PC-9 (cell line): Measurements from ENCODE around the gene LAMA5. TPM values are rescaled to one million over a fixed set of nuclear protein-coding genes. Genes with fewer than 3 reads are reported as not detected.

Experiments used
- BruUV-seq: library from RNA; stranded (reverse); fragments of 400-500 nt; replicated peaks from 2 replicates; lab custom pipeline; 2021; lab: Mats Ljungman, UMichigan
- CTCF ChIA-PET: fragments of 300-600 bp; sonication (Branson Sonifier 250); formaldehyde crosslinking; loops from one replicate; lab custom pipeline; 2022; ENCODE audit warnings: antibody characterized with exemption; lab: Charles Lee
- POLR2A ChIA-PET: fragments of 300-600 bp; sonication (Branson Sonifier 250); formaldehyde crosslinking; loops from one replicate; lab custom pipeline; 2022; ENCODE audit warnings: antibody characterized with exemption; ENCODE audit not compliant: unreplicated experiment; lab: Charles Lee
- DNase-seq, 2 experiments: peaks; one replicate each; pipeline versions ENCODE4 v3.0.0 to v3.0.0-alpha.2; 2015 to 2022; ENCODE audit warnings: mixed read lengths in 1 of 2
- H2AFZ ChIP-seq: fragments of 200-600 bp; sonication (generic); 2 replicates; pipeline ENCODE4 v1.8.1; 2017; ENCODE audit warnings: antibody characterized with exemption
- H3F3A ChIP-seq: fragments of 200-600 bp; sonication (generic); 2 replicates; pipeline ENCODE4 v1.8.1; 2017; ENCODE audit warnings: antibody characterized with exemption, mild to moderate bottlenecking, low read depth; ENCODE audit not compliant: insufficient read depth
- H3K27ac ChIP-seq: fragments of 200-600 bp; sonication (generic); 2 replicates; pipeline ENCODE4 v1.6.1; 2016; ENCODE audit warnings: mixed run types
- H3K27me3 ChIP-seq: fragments of 200-600 bp; sonication (generic); 2 replicates; pipeline ENCODE4 v1.6.1; 2016; ENCODE audit warnings: low read depth, mixed run types; ENCODE audit not compliant: insufficient read depth
- H3K36me3 ChIP-seq: fragments of 200-600 bp; sonication (generic); 2 replicates; pipeline ENCODE4 v1.6.1; 2016; ENCODE audit warnings: low read depth, mixed run types
- H3K4me1 ChIP-seq: fragments of 200-600 bp; sonication (generic); replicated peaks from 2 replicates; pipeline ENCODE4 v1.6.1; 2016; ENCODE audit warnings: mixed run types; ENCODE audit not compliant: insufficient read depth
- H3K4me2 ChIP-seq: fragments of 200-600 bp; sonication (generic); 2 replicates; pipeline ENCODE4 v1.6.1; 2017; ENCODE audit warnings: mixed run types
- H3K4me3 ChIP-seq: fragments of 200-600 bp; sonication (generic); 2 replicates; pipeline ENCODE4 v1.6.1; 2016; ENCODE audit warnings: mixed run types
- H3K79me2 ChIP-seq: fragments of 200-600 bp; sonication (generic); 2 replicates; pipeline ENCODE4 v1.6.1; 2017; ENCODE audit warnings: low read depth, mixed run types
- H3K9me2 ChIP-seq: fragments of 200-600 bp; sonication (generic); 2 replicates; pipeline ENCODE4 v1.8.1; 2017; ENCODE audit warnings: mild to moderate bottlenecking; ENCODE audit not compliant: insufficient read depth
- H3K9me3 ChIP-seq: fragments of 200-600 bp; sonication (generic); 2 replicates; pipeline ENCODE4 v1.8.1; 2016; ENCODE audit warnings: low read depth; ENCODE audit not compliant: insufficient read depth
- H4K20me1 ChIP-seq: fragments of 200-600 bp; sonication (generic); 2 replicates; pipeline ENCODE4 v1.8.1; 2017; ENCODE audit not compliant: insufficient read depth
- EZH2 ChIP-seq: fragments of 200-600 bp; sonication (generic); IDR thresholded peaks from 2 replicates; pipeline ENCODE4 v1.8.0; 2017; ENCODE audit warnings: antibody characterized with exemption, low read depth
- intact Hi-C: fragments of 100-400 bp; cut with micrococcal nuclease; formaldehyde crosslinking; loops from one replicate; pipeline ENCODE4 v1.10.0; 2022; ENCODE audit not compliant: unreplicated experiment
- total RNA-seq: library from RNA; stranded (reverse); gene quantifications from 2 replicates; pipeline ENCODE4 v1.2.3, GENCODE V29; 2021
- TF ChIP-seq, protein P1 (sequence below): fragments of 200-600 bp; sonication (generic); conservative IDR thresholded peaks from 2 replicates; pipeline ENCODE4 v1.6.1; 2017; ENCODE audit warnings: mixed run types, antibody characterized with exemption, mild to moderate bottlenecking, moderate library complexity

LAMA5 gene
- total RNA-seq, 1 experiment from 2014 or later: 700 TPM

DNA sequence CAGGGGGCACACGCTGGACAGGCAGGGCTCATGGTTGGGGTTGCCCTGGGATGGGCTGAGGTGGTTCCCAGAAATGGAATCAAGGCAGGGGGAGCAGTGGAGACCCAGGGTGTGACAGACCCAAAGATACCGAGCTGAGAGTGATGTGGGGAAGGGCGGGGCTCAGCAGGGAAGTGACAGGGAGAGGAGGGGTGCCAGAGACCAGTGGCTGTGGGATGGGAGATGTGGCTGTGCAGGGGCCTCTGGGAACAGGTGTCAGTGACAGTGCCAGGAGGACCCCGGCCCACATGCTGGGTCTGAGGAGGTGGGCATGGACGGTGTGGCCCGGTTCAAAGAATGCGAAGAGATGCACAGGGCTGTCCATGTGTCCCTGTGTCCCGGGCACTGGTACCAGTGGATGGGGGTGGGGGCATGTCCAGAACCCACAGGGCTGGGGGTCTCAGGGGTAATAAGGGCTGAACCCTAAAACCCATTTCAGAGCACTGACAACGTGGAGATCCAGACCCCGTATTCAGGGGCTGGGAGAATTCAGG lies 38.9 kb upstream of the LAMA5 start:
- no peaks in the 10 kb centered on the region for H3K9me2 ChIP-seq
- peak overlapping the region; percentile 72 for H3K4me3 ChIP-seq
- H3K4me2 ChIP-seq: peak overlapping the region; percentile 97
- peaks cover 18% of the 10 kb centered on the region for H3K4me1 ChIP-seq
- H3K9me3 ChIP-seq: no peaks in the 10 kb centered on the region
- H3K36me3 ChIP-seq: no peaks in the 10 kb centered on the region
- intact Hi-C loops: loop anchor here (1.0 to 10.0 kb wide), 5 partner anchors 104 to 391 kb away; partner anchors contain the start of gene ADRM1
- TF ChIP-seq, protein P1, sequence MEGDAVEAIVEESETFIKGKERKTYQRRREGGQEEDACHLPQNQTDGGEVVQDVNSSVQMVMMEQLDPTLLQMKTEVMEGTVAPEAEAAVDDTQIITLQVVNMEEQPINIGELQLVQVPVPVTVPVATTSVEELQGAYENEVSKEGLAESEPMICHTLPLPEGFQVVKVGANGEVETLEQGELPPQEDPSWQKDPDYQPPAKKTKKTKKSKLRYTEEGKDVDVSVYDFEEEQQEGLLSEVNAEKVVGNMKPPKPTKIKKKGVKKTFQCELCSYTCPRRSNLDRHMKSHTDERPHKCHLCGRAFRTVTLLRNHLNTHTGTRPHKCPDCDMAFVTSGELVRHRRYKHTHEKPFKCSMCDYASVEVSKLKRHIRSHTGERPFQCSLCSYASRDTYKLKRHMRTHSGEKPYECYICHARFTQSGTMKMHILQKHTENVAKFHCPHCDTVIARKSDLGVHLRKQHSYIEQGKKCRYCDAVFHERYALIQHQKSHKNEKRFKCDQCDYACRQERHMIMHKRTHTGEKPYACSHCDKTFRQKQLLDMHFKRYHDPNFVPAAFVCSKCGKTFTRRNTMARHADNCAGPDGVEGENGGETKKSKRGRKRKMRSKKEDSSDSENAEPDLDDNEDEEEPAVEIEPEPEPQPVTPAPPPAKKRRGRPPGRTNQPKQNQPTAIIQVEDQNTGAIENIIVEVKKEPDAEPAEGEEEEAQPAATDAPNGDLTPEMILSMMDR: no peak
- TF ChIP-seq EZH2: no peak
- ChIA-PET CTCF (no interaction called here), POLR2A (no interaction called here)
- TSS peak; percentile 14 for BruUV-seq
- H3K27me3 ChIP-seq: no peaks in the 10 kb centered on the region
- no peak overlapping the region for H2AFZ ChIP-seq
- no peaks in the 10 kb centered on the region for H3K79me2 ChIP-seq
- peaks cover 25% of the 10 kb centered on the region; the same call in 1 of the 2 replicates for H3F3A ChIP-seq
- DNase-seq: no peak
- H4K20me1 ChIP-seq: peaks cover 4% of the 10 kb centered on the region; the same call in 1 of the 2 replicates
- H3K27ac ChIP-seq: no peak overlapping the region

DNA sequence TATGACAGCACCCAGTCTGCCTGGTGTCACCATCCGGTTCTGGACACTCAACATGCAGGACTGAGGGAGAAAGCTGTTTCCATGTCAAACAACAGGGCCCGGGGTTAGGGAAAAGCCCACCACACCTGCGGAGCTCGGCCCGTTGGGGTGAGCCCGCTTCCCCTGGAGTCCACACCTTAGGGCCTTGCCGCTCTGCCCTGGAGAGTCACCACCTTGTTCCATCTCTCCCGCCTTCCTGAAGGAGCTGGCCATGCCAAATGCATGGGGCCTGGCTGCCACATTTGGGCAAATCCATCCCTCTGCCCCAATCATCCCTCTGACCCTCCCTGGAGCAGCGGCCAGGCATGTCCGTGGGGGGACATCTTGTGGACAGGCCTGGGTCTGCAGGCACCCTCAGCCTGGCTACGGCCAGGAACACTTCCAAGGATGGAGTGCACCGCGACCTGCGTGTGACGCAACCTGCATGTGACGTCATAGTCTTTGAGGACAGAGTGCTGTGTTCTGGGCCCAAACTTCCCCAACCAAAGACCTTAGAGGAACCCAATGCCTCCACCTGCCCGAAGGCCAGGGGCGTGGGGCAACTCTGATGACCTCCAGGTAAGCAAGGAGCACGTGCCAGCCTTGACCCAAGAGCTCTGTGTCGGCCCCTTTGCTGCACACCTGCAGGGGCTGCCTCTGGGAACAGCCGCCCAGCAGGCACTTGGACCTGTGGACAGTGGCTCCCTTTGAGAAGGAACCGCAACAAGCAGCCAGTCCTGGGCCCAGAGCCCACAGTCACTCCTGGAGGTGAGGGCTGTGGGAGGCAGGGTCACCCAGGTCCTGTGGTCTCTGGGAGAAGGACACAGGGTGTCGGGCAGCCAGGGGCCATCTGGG lies 38.2 kb upstream of the LAMA5 start:
- no peaks in the 10 kb centered on the region for H3K36me3 ChIP-seq
- ChIA-PET POLR2A (interaction anchor here (0.5 kb wide), 1 partner anchor 103 kb away, joined by 16 read pairs; the partner anchor contains the start of gene ADRM1), CTCF (no interaction called here)
- TF ChIP-seq, protein P1: peak; percentile 70
- no peak for TF ChIP-seq EZH2
- intact Hi-C loops: loop anchor here (1.0 to 10.0 kb wide), 5 partner anchors 103 to 391 kb away; partner anchors contain the start of gene ADRM1
- H4K20me1 ChIP-seq: peaks cover 4% of the 10 kb centered on the region; the same call in 1 of the 2 replicates
- H3K27me3 ChIP-seq: no peaks in the 10 kb centered on the region
- no peak overlapping the region; the same call in 1 of the 2 replicates for H3K4me3 ChIP-seq
- H3F3A ChIP-seq: peaks cover 25% of the 10 kb centered on the region; the same call in 1 of the 2 replicates
- no TSS peak for BruUV-seq
- peaks cover 18% of the 10 kb centered on the region for H3K4me1 ChIP-seq
- H3K9me3 ChIP-seq: no peaks in the 10 kb centered on the region
- DNase-seq: peak; percentile 64 to 71
- no peak overlapping the region for H2AFZ ChIP-seq
- H3K9me2 ChIP-seq: no peaks in the 10 kb centered on the region
- H3K4me2 ChIP-seq: peak overlapping the region; percentile 97
- no peak overlapping the region for H3K27ac ChIP-seq
- no peaks in the 10 kb centered on the region for H3K79me2 ChIP-seq

DNA sequence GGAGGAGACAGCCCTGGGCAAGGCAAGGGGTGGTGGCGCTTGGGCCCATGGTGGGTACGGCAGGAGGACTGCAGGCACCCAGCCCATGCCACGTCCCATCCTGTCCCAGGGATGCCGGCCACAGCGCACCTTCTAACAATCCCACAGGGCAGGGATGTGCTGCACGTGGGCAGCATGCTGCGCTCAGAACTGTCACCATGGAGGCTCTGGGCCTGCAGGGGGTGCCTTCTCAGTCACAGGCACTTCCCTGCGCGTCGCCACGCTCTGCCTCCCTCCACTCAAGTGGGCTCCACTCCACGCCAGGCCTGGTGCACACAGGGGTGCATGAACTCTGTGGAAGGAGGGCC lies 37.6 kb upstream of the LAMA5 start:
- Histone ChIP-seq H3K27me3 (no peaks in the 10 kb centered on the region), H2AFZ (no peak overlapping the region), H3F3A (peaks cover 28% of the 10 kb centered on the region; the same call in 1 of the 2 replicates), H3K9me3 (no peaks in the 10 kb centered on the region), H3K27ac (no peak overlapping the region), H3K4me3 (no peak overlapping the region), H3K79me2 (no peaks in the 10 kb centered on the region), H3K4me1 (peaks cover 18% of the 10 kb centered on the region), H3K36me3 (no peaks in the 10 kb centered on the region), H4K20me1 (peaks cover 4% of the 10 kb centered on the region; the same call in 1 of the 2 replicates), H3K4me2 (no peak overlapping the region), H3K9me2 (no peaks in the 10 kb centered on the region)
- ChIA-PET POLR2A (no interaction called here), CTCF (no interaction called here)
- TF ChIP-seq EZH2: no peak
- TF ChIP-seq, protein P1: no peak
- DNase-seq: no peak
- intact Hi-C loops: loop anchor here (1.0 to 10.0 kb wide), 5 partner anchors 102 to 390 kb away; partner anchors contain the start of gene ADRM1
- no TSS peak for BruUV-seq
